Breast epithelium (tissue), 3 donors: ENCODE data around the gene BPIFA2.
"Not testable (repeated sequence)": the region's sequence is repeated elsewhere in the genome, so short reads cannot be mapped to it uniquely, and the experiment has no call there.

Experiments
- POLR2A ChIP-seq: fragments of 450-650 bp; IDR thresholded peaks from one replicate; pipeline ENCODE4 v1.6.1; 2016; ENCODE audit warnings: antibody characterized with exemption, mild to moderate bottlenecking, moderate library complexity
- TF ChIP-seq, protein P1 (sequence below), 3 donors: fragments of 450-650 bp; IDR thresholded peaks; one replicate each; pipeline ENCODE4 v1.5.1; 2016 to 2017; ENCODE audit warnings: antibody characterized with exemption in 3 of 3, mild to moderate bottlenecking in 3 of 3, moderate library complexity in 3 of 3

GRCh38 chr20:33185031-33185590, 17.2 kb downstream of the BPIFA2 start:
- not testable (repeated sequence) for TF ChIP-seq POLR2A
- TF ChIP-seq, protein P1, sequence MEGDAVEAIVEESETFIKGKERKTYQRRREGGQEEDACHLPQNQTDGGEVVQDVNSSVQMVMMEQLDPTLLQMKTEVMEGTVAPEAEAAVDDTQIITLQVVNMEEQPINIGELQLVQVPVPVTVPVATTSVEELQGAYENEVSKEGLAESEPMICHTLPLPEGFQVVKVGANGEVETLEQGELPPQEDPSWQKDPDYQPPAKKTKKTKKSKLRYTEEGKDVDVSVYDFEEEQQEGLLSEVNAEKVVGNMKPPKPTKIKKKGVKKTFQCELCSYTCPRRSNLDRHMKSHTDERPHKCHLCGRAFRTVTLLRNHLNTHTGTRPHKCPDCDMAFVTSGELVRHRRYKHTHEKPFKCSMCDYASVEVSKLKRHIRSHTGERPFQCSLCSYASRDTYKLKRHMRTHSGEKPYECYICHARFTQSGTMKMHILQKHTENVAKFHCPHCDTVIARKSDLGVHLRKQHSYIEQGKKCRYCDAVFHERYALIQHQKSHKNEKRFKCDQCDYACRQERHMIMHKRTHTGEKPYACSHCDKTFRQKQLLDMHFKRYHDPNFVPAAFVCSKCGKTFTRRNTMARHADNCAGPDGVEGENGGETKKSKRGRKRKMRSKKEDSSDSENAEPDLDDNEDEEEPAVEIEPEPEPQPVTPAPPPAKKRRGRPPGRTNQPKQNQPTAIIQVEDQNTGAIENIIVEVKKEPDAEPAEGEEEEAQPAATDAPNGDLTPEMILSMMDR (IDR thresholded peaks at IDR 0.05): not testable (repeated sequence)
